H1 (cell line): Measurements from ENCODE around the gene EIF4A3. TPM values are rescaled to one million over a fixed set of nuclear protein-coding genes. Genes with fewer than 3 reads are reported as not detected.

ENCODE experiments used
- CTCF ChIA-PET: fragments of 300-600 bp; sonication (Branson Sonifier 250); formaldehyde crosslinking; loops from one replicate; lab custom pipeline; 2021; ENCODE audit not compliant: partially characterized antibody; lab: Charles Lee
- POLR2A ChIA-PET: fragments of 300-600 bp; sonication (Branson Sonifier 250); formaldehyde crosslinking; loops from one replicate; lab custom pipeline; 2021; ENCODE audit warnings: inconsistent platforms; ENCODE audit not compliant: partially characterized antibody; lab: Charles Lee
- DNase-seq, 2 experiments: peaks; one replicate each; pipeline versions ENCODE4 v3.0.0 to v3.0.0-alpha.2; 2010 to 2022; ENCODE audit warnings: low spot score in 2 of 2, low read depth in 1 of 2, mixed read lengths in 1 of 2
- FAIRE-seq: peaks from 2 replicates; lab custom pipeline; 2011; peaks lifted over from hg19 to GRCh38; lab: Jason Lieb, UNC
- H2AFZ ChIP-seq: 2 replicates; pipeline ENCODE4 v1.8.1; 2012; ENCODE audit warnings: low read length, inconsistent platforms
- H2AK5ac ChIP-seq: 2 replicates; pipeline ENCODE4 v1.6.1; 2013; ENCODE audit warnings: low read depth, low read length
- H2BK120ac ChIP-seq: replicated peaks from 2 replicates; pipeline ENCODE3; 2013; ENCODE audit warnings: low read depth, low read length, inconsistent platforms
- H2BK12ac ChIP-seq: 2 replicates; pipeline ENCODE4 v1.6.1; 2013; ENCODE audit warnings: low read depth, low read length
- H2BK15ac ChIP-seq: 2 replicates; pipeline ENCODE4 v1.6.1; 2013; ENCODE audit warnings: low read length
- H2BK20ac ChIP-seq: 2 replicates; pipeline ENCODE4 v1.6.1; 2013; ENCODE audit warnings: low read length
- H2BK5ac ChIP-seq: 2 replicates; pipeline ENCODE4 v1.6.1; 2013; ENCODE audit warnings: low read depth, low read length
- H3K14ac ChIP-seq: 2 replicates; pipeline ENCODE4 v1.6.1; 2013; ENCODE audit warnings: inconsistent platforms; ENCODE audit not compliant: insufficient read length
- H3K18ac ChIP-seq: 2 replicates; pipeline ENCODE4 v1.6.1; 2013; ENCODE audit warnings: low read length; ENCODE audit errors: extremely low read depth
- H3K23ac ChIP-seq: 2 replicates; pipeline ENCODE4 v1.6.1; 2013; ENCODE audit warnings: inconsistent platforms; ENCODE audit not compliant: insufficient read length
- H3K23me2 ChIP-seq: 2 replicates; pipeline ENCODE4 v1.6.1; 2013; ENCODE audit warnings: low read depth, low read length
- H3K27ac ChIP-seq: 2 replicates; pipeline ENCODE4 v1.6.1; 2011; ENCODE audit warnings: low read depth, low read length, inconsistent platforms
- H3K27me3 ChIP-seq, 4 experiments: replicated peaks in 1 of 4; 1 replicate in 1 of 4; 2 replicates in 3 of 4; pipeline versions ENCODE4 v1.6.1 to v1.8.1; 2011 to 2013; ENCODE audit warnings: low read length in 3 of 4, mild to moderate bottlenecking in 3 of 4, inconsistent platforms in 2 of 4, mixed read lengths in 2 of 4, moderate library complexity in 1 of 4; ENCODE audit not compliant: control insufficient read depth in 3 of 4, insufficient read depth in 3 of 4; ENCODE audit errors: extremely low read depth in 1 of 4
- H3K36me3 ChIP-seq, 4 experiments: 2 replicates each; pipeline versions ENCODE4 v1.6.1 to v1.8.1; 2011 to 2013; ENCODE audit warnings: mild to moderate bottlenecking in 4 of 4, low read length in 3 of 4, moderate library complexity in 2 of 4, control low read depth in 1 of 4, inconsistent platforms in 1 of 4; ENCODE audit not compliant: insufficient read depth in 4 of 4, control insufficient read depth in 2 of 4
- H3K4ac ChIP-seq: replicated peaks from 2 replicates; pipeline ENCODE3; 2013; ENCODE audit warnings: low read length, low read depth, mixed read lengths, inconsistent platforms; ENCODE audit not compliant: insufficient read length
- H3K4me1 ChIP-seq, 4 experiments: replicated peaks in 1 of 4; 1 replicate in 1 of 4; 2 replicates in 3 of 4; pipeline versions ENCODE4 v1.6.1 to v1.8.1; 2011 to 2013; ENCODE audit warnings: low read length in 3 of 4, inconsistent platforms in 2 of 4, mixed read lengths in 1 of 4; ENCODE audit not compliant: insufficient read depth in 4 of 4, control insufficient read depth in 3 of 4
- H3K4me2 ChIP-seq, 2 experiments: 2 replicates each; pipeline versions ENCODE4 v1.6.1 to v1.8.1; 2011 to 2013; ENCODE audit warnings: low read depth in 2 of 2, low read length in 2 of 2, control low read depth in 1 of 2, inconsistent platforms in 1 of 2, mild to moderate bottlenecking in 1 of 2; ENCODE audit not compliant: insufficient read depth in 1 of 2
- H3K4me3 ChIP-seq, 4 experiments: fragments of 200-600, 300-600 bp in 1 of 4; sonication (generic), shearing (Covaris generic), sonication (Bioruptor Twin) in 1 of 4; 2 replicates each; pipeline versions ENCODE4 v1.5.1 to v1.8.1; 2011 to 2016; ENCODE audit warnings: low read length in 4 of 4, low read depth in 3 of 4, control low read depth in 2 of 4, inconsistent platforms in 2 of 4, mild to moderate bottlenecking in 2 of 4, mixed read lengths in 1 of 4, moderate library complexity in 1 of 4; ENCODE audit not compliant: insufficient read depth in 2 of 4; ENCODE audit errors: extremely low read depth in 1 of 4
- H3K56ac ChIP-seq: replicated peaks from 2 replicates; pipeline ENCODE3; 2013; ENCODE audit warnings: low read depth, mild to moderate bottlenecking, mixed read lengths, low read length, inconsistent platforms; ENCODE audit not compliant: insufficient read length
- H3K79me1 ChIP-seq: 2 replicates; pipeline ENCODE4 v1.6.1; 2013; ENCODE audit warnings: low read depth, low read length, control low read depth
- H3K79me2 ChIP-seq, 2 experiments: 2 replicates each; pipeline versions ENCODE4 v1.6.1 to v1.8.1; 2012 to 2013; ENCODE audit warnings: low read length in 2 of 2, mild to moderate bottlenecking in 2 of 2, inconsistent platforms in 1 of 2; ENCODE audit not compliant: insufficient read depth in 2 of 2, control insufficient read depth in 1 of 2
- H3K9ac ChIP-seq, 4 experiments: replicated peaks in 1 of 4; 1 replicate in 1 of 4; 2 replicates in 3 of 4; pipeline versions ENCODE4 v1.6.1 to v1.8.1; 2011 to 2013; ENCODE audit warnings: low read depth in 3 of 4, low read length in 3 of 4, control low read depth in 2 of 4, mild to moderate bottlenecking in 2 of 4, moderate library complexity in 2 of 4, inconsistent platforms in 1 of 4; ENCODE audit errors: extremely low read depth in 1 of 4
- H3K9me3 ChIP-seq, 2 experiments: 2 replicates each; pipeline versions ENCODE4 v1.6.1 to v1.8.1; 2012 to 2013; ENCODE audit warnings: mild to moderate bottlenecking in 2 of 2, moderate library complexity in 2 of 2, control low read depth in 1 of 2, inconsistent platforms in 1 of 2, low read depth in 1 of 2, low read length in 1 of 2, mixed read lengths in 1 of 2; ENCODE audit not compliant: insufficient read depth in 2 of 2
- H4K20me1 ChIP-seq, 2 experiments: replicated peaks in 1 of 2; 2 replicates each; pipeline versions ENCODE3 to v1.8.1; 2011 to 2013; ENCODE audit warnings: inconsistent platforms in 2 of 2, low read length in 2 of 2, mild to moderate bottlenecking in 1 of 2; ENCODE audit not compliant: insufficient read depth in 2 of 2, control insufficient read depth in 1 of 2
- H4K5ac ChIP-seq: 2 replicates; pipeline ENCODE4 v1.6.1; 2013; ENCODE audit warnings: low read length, low read depth, mixed read lengths, inconsistent platforms; ENCODE audit not compliant: insufficient read length
- H4K8ac ChIP-seq: 2 replicates; pipeline ENCODE4 v1.8.0; 2013; ENCODE audit warnings: mild to moderate bottlenecking, moderate library complexity, low read length, inconsistent platforms; ENCODE audit not compliant: insufficient read depth; ENCODE audit errors: extremely low read depth
- H4K91ac ChIP-seq: replicated peaks from 2 replicates; pipeline ENCODE3; 2013; ENCODE audit warnings: low read length, mixed read lengths, inconsistent platforms; ENCODE audit not compliant: insufficient read length
- CREB1 ChIP-seq: IDR thresholded peaks from 2 replicates; pipeline ENCODE4 v1.6.1; 2012; ENCODE audit warnings: inconsistent platforms
- EGR1 ChIP-seq: IDR thresholded peaks from 2 replicates; pipeline ENCODE4 v1.6.1; 2011; ENCODE audit warnings: low read depth, low read length, borderline replicate concordance
- GTF2F1 ChIP-seq: IDR thresholded peaks from 2 replicates; pipeline ENCODE4 v1.6.1; 2012; ENCODE audit warnings: low read depth, low read length, improper control_type of control experiment, borderline replicate concordance
- HDAC6 ChIP-seq: IDR thresholded peaks from one replicate; pipeline ENCODE4 v1.7.1; 2012; ENCODE audit warnings: low read depth, mild to moderate bottlenecking, inconsistent platforms, low read length, moderate library complexity
- POLR2AphosphoS5 ChIP-seq: IDR thresholded peaks from 2 replicates; pipeline ENCODE4 v1.6.1; 2011; ENCODE audit warnings: low read depth, low read length
- RFX5 ChIP-seq: IDR thresholded peaks from 2 replicates; pipeline ENCODE4 v1.6.1; 2011; ENCODE audit warnings: low read depth, low read length, improper control_type of control experiment, borderline replicate concordance
- SIRT6 ChIP-seq: IDR thresholded peaks from one replicate; pipeline ENCODE4 v1.7.1; 2012; ENCODE audit warnings: low read length, inconsistent platforms
- TAF7 ChIP-seq: optimal IDR thresholded peaks from 2 replicates; pipeline ENCODE3; 2011; ENCODE audit warnings: low read depth, mild to moderate bottlenecking, inconsistent platforms, low read length, moderate library complexity, borderline replicate concordance
- TCF12 ChIP-seq: IDR thresholded peaks from 2 replicates; pipeline ENCODE4 v1.6.1; 2011; ENCODE audit warnings: low read depth, mild to moderate bottlenecking, low read length
- USF2 ChIP-seq: IDR thresholded peaks from 2 replicates; pipeline ENCODE4 v1.6.1; 2011; ENCODE audit warnings: low read length, improper control_type of control experiment
- WGBS, 2 experiments: shearing (Covaris generic) in 1 of 2; methylation state at CpG; one replicate each; pipeline versions ENCODE4 v1.1.6 to v1.1.7; 2013 to 2015; ENCODE audit warnings: low lambda C conversion rate in 2 of 2, mixed read lengths in 2 of 2, inconsistent platforms in 1 of 2, low coverage in 1 of 2, missing lambda C conversion rate in 1 of 2; ENCODE audit not compliant: insufficient replicate concordance in 2 of 2, insufficient coverage in 1 of 2, insufficient read length in 1 of 2; ENCODE audit errors: extremely low coverage in 1 of 2, missing lambda C conversion rate in 1 of 2; 5-methylcytosine and 5-hydroxymethylcytosine counted together
- polyA plus RNA-seq, 7 experiments: library from polyadenylated mRNA; depleted of rRNA in 3 of 7; stranded (reverse) in 5 of 7; unstranded in 2 of 7; fragments of >200 nt in 5 of 7; fragments of 200-250 nt in 2 of 7; gene quantifications; 1 replicate in 5 of 7; 2 replicates in 1 of 7; 4 replicates in 1 of 7; pipeline versions ENCODE4 v1.2.1 to v1.2.3, GENCODE V29; 2011 to 2013; ENCODE audit warnings: missing spikeins in 2 of 7, mixed read lengths in 2 of 7
- total RNA-seq: library from RNA; stranded (reverse); fragmentation: NEBNext Ultra II Directional; extraction: Animal tissue kit (Norgen Biotek cat#: 25700); gene quantifications from 2 replicates; pipeline ENCODE4 v1.2.1, GENCODE V29; 2021

EIF4A3 gene
- total and polyA plus RNA-seq, 2 of the 8 experiments (the other 6 are each of a cell fraction or from before 2014, with no cell fraction given): 142 to 146 TPM

GRCh38 chr17:80166446-80166845 is 19.5 kb upstream of the EIF4A3 start:
- WGBS, 2 experiments: 94% methylated on average over 6 of the region's 6 CpGs; no CpG with 5 or more reads in 1 of the 2 experiments
- no peak overlapping the region for H3K23ac ChIP-seq
- CTCF ChIA-PET: interaction anchor here (0.8 to 1.9 kb wide), 4 partner anchors 9 to 308 kb away, joined by 3 to 7 read pairs (median 4); no protein-coding TSS in a partner anchor

More at GRCh38 chr17:80166446-80166845, 19.5 kb upstream of the EIF4A3 start:
- H3K9ac ChIP-seq: no peak overlapping the region
- peaks cover 0 to 4% (median 3%) of the 10 kb centered on the region in 4 experiments; a peak in 3 of 7 replicates for H3K4me1 ChIP-seq
- H2AK5ac ChIP-seq: no peak overlapping the region
- FAIRE-seq: no peak
- DNase-seq: no peak
- no peak for TF ChIP-seq USF2
- TF ChIP-seq TAF7: no peak
- TF ChIP-seq HDAC6: no peak
- no peak for TF ChIP-seq EGR1
- no peak for TF ChIP-seq RFX5
- TF ChIP-seq POLR2AphosphoS5: no peak
- no peak for TF ChIP-seq GTF2F1
- no peak for TF ChIP-seq CREB1
- no peak for TF ChIP-seq SIRT6
- no peak for TF ChIP-seq TCF12
- H2BK5ac ChIP-seq: no peak overlapping the region
- no peaks in the 10 kb centered on the region for H3K36me3 ChIP-seq
- no peaks in the 10 kb centered on the region for H3K79me1 ChIP-seq
- H3K9me3 ChIP-seq: no peaks in the 10 kb centered on the region
- H3K14ac ChIP-seq: no peak overlapping the region
- no peak overlapping the region for H2BK120ac ChIP-seq
- H4K5ac ChIP-seq: no peak overlapping the region
- no peak overlapping the region for H2BK15ac ChIP-seq
- H3K79me2 ChIP-seq: no peaks in the 10 kb centered on the region
- H2AFZ ChIP-seq: no peak overlapping the region
- POLR2A ChIA-PET: no interaction called here
- no peak overlapping the region for H3K4me3 ChIP-seq
- no peaks in the 10 kb centered on the region for H4K20me1 ChIP-seq
- H3K27ac ChIP-seq: no peak overlapping the region
- H3K18ac ChIP-seq: no peak overlapping the region
- H4K8ac ChIP-seq: no peak overlapping the region
- no peak overlapping the region for H3K4ac ChIP-seq
- H3K23me2 ChIP-seq: no peaks in the 10 kb centered on the region
- no peak overlapping the region for H2BK12ac ChIP-seq
- H3K27me3 ChIP-seq: no peaks in the 10 kb centered on the region; a peak in 1 of 7 replicates
- H3K4me2 ChIP-seq: no peak overlapping the region
- H2BK20ac ChIP-seq: no peak overlapping the region
- H4K91ac ChIP-seq: no peak overlapping the region
- no peak overlapping the region for H3K56ac ChIP-seq
